Dedifferentiated amniotic fluid mesenchymal stem cell (primary cell): ENCODE results near the gene AKT3.

Experiments used
- DNase-seq: peaks from one replicate; pipeline ENCODE4 v3.0.0-alpha.2; 2016; ENCODE audit errors: extremely low spot score

Gene AKT3

GRCh38 chr1:243508303-243508713 is 341.7 kb downstream of the AKT3 start:
- no peak for DNase-seq

- DNase-seq: no peak
Measured at GRCh38 chr1:243507672-243508302, 342.3 kb downstream of the AKT3 start.

GRCh38 chr1:243507001-243507671 is 342.9 kb downstream of the AKT3 start:
- no peak for DNase-seq

GRCh38 chr1:243505986-243506689 is 343.9 kb downstream of the AKT3 start:
- DNase-seq: no peak

GRCh38 chr1:243503155-243503554 is 346.9 kb downstream of the AKT3 start:
- no peak for DNase-seq

GRCh38 chr1:243501002-243501401 is 349.0 kb downstream of the AKT3 start:
- DNase-seq: peak; percentile 27

- no peak for DNase-seq
Measured at GRCh38 chr1:243500512-243500911, 349.5 kb downstream of the AKT3 start.

- no peak for DNase-seq
Measured at GRCh38 chr1:243499711-243500110, 350.3 kb downstream of the AKT3 start.

- no peak for DNase-seq
Measured at GRCh38 chr1:243499248-243499647, 350.8 kb downstream of the AKT3 start.

GRCh38 chr1:243497939-243498681 is 351.9 kb downstream of the AKT3 start:
- no peak for DNase-seq

GRCh38 chr1:243496806-243497205 is 353.2 kb downstream of the AKT3 start:
- no peak for DNase-seq

- DNase-seq: no peak
Measured at GRCh38 chr1:243496187-243496646, 353.8 kb downstream of the AKT3 start.

GRCh38 chr1:243495442-243496186 is 354.4 kb downstream of the AKT3 start:
- peak; percentile 36 for DNase-seq

GRCh38 chr1:243494741-243495431 is 355.2 kb downstream of the AKT3 start:
- no peak for DNase-seq

GRCh38 chr1:243493156-243494129 is 356.6 kb downstream of the AKT3 start:
- DNase-seq: no peak

GRCh38 chr1:243490748-243491686 is 359.0 kb downstream of the AKT3 start:
- peak; percentile 74 for DNase-seq

GRCh38 chr1:243489681-243490546 is 360.1 kb downstream of the AKT3 start:
- DNase-seq: no peak

GRCh38 chr1:243489158-243489527 is 360.9 kb downstream of the AKT3 start:
- DNase-seq: no peak
